SK-N-SH (cell line): ENCODE measurements around the gene CMTM1.

Experiments used
- EP300 ChIP-seq, 2 experiments: IDR thresholded peaks; 2 replicates each; pipeline versions ENCODE4 v1.4.0 to v1.6.1; 2012; ENCODE audit warnings: borderline replicate concordance in 1 of 2, low read depth in 1 of 2, low read length in 1 of 2
- NFIC ChIP-seq: IDR thresholded peaks from 2 replicates; pipeline ENCODE4 v1.4.0; 2012; ENCODE audit warnings: borderline replicate concordance
- RFX5 ChIP-seq: IDR thresholded peaks from 2 replicates; pipeline ENCODE4 v1.6.1; 2012; ENCODE audit warnings: mild to moderate bottlenecking, improper control_type of control experiment, low read length
- SMC3 ChIP-seq: IDR thresholded peaks from 2 replicates; pipeline ENCODE4 v1.6.1; 2012; ENCODE audit warnings: low read depth, low read length, improper control_type of control experiment
- TEAD4 ChIP-seq: IDR thresholded peaks from 2 replicates; pipeline ENCODE4 v1.4.0; 2012; ENCODE audit warnings: mild to moderate bottlenecking, borderline replicate concordance; ENCODE audit not compliant: insufficient read depth
- TF ChIP-seq, protein P1 (sequence below): fragments of 200-600 bp; sonication (generic); IDR thresholded peaks from 2 replicates; pipeline ENCODE4 v1.6.1; 2017; ENCODE audit warnings: antibody characterized with exemption, mild to moderate bottlenecking, moderate library complexity
- TF ChIP-seq, protein P2 (sequence below): IDR thresholded peaks from 2 replicates; pipeline ENCODE4; 2012

DNA sequence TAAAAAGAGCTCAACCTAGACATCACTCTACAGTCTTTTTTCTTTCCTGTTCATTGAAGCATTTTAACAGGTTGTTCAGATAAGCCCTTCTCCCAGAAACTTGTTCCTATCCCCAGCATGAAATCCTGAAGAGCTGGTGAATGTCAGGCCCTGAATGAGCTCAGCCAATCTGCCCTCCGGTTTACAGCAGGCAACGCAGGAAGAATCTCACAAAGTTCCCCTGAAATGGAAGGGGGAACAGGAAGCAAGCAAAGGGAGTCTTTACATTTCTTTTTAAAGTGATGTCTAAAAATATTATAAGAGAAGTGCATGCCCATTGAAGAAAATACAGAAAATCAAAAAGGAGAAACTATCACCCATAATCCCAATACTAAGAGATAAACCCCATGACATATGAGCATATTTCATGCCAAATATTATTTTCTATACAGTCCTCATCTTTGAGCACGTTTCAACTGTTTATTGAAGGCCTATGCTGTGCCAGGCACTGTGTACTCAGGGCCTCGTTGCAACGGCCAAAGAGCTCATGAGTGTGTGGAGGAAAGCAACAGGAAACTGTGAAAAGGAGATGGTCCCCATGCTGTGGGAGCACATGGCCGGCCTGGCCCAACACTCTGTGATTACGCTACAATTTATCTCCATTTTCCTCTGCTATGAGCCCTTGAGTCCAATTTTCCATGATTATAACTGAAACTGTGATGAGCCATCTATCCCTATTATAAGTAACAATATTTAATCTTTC lies 22.1 kb upstream of the CMTM1 start:
- TF ChIP-seq, protein P1, sequence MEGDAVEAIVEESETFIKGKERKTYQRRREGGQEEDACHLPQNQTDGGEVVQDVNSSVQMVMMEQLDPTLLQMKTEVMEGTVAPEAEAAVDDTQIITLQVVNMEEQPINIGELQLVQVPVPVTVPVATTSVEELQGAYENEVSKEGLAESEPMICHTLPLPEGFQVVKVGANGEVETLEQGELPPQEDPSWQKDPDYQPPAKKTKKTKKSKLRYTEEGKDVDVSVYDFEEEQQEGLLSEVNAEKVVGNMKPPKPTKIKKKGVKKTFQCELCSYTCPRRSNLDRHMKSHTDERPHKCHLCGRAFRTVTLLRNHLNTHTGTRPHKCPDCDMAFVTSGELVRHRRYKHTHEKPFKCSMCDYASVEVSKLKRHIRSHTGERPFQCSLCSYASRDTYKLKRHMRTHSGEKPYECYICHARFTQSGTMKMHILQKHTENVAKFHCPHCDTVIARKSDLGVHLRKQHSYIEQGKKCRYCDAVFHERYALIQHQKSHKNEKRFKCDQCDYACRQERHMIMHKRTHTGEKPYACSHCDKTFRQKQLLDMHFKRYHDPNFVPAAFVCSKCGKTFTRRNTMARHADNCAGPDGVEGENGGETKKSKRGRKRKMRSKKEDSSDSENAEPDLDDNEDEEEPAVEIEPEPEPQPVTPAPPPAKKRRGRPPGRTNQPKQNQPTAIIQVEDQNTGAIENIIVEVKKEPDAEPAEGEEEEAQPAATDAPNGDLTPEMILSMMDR: no peak
- TF ChIP-seq SMC3 (no peak), NFIC (no peak), RFX5 (no peak), EP300 (IDR thresholded peaks at IDR 0.05; ENCODE audit: borderline replicate concordance in 1 of 2, low read depth in 1 of 2, low read length in 1 of 2) (no peak), TEAD4 (no peak)
- TF ChIP-seq, protein P2, sequence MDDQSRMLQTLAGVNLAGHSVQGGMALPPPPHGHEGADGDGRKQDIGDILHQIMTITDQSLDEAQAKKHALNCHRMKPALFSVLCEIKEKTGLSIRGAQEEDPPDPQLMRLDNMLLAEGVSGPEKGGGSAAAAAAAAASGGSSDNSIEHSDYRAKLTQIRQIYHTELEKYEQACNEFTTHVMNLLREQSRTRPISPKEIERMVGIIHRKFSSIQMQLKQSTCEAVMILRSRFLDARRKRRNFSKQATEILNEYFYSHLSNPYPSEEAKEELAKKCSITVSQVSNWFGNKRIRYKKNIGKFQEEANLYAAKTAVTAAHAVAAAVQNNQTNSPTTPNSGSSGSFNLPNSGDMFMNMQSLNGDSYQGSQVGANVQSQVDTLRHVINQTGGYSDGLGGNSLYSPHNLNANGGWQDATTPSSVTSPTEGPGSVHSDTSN: no peak
